A673 (cell line): ENCODE data around the gene TRIP11. TPM values are rescaled to one million over a fixed set of nuclear protein-coding genes. Genes with fewer than 3 reads are reported as not detected.

Source experiments
- BruUV-seq: library from RNA; stranded (reverse); fragments of 400-500 nt; replicated peaks from 2 replicates; lab custom pipeline; 2021; lab: Mats Ljungman, UMichigan
- CTCF ChIA-PET: fragments of 300-600 bp; sonication (Branson Sonifier 250); formaldehyde crosslinking; loops from one replicate; lab custom pipeline; 2022; ENCODE audit warnings: antibody characterized with exemption; lab: Charles Lee
- POLR2A ChIA-PET: fragments of 300-600 bp; sonication (Branson Sonifier 250); formaldehyde crosslinking; loops from one replicate; lab custom pipeline; 2022; ENCODE audit warnings: antibody characterized with exemption; ENCODE audit not compliant: low non-redundant PET; lab: Charles Lee
- DNase-seq: peaks from one replicate; pipeline ENCODE4 v3.0.0-alpha.2; 2015; ENCODE audit warnings: low spot score
- H3K27ac ChIP-seq: fragments of 200-600 bp; sonication (generic); 2 replicates; pipeline ENCODE4 v1.5.1; 2016; ENCODE audit warnings: mixed run types, low read depth, mild to moderate bottlenecking, mixed read lengths, antibody characterized with exemption, low read length; ENCODE audit not compliant: poor library complexity, severe bottlenecking
- H3K27me3 ChIP-seq: fragments of 200-600 bp; sonication (generic); replicated peaks from 2 replicates; pipeline ENCODE4 v1.6.1; 2017; ENCODE audit warnings: mixed run types, low read depth, mild to moderate bottlenecking, mixed read lengths, antibody characterized with exemption, low read length; ENCODE audit not compliant: insufficient read depth, poor library complexity
- H3K36me3 ChIP-seq: fragments of 200-600 bp; sonication (generic); 2 replicates; pipeline ENCODE4 v1.6.1; 2016; ENCODE audit warnings: mixed run types, mild to moderate bottlenecking, mixed read lengths, antibody characterized with exemption, low read length; ENCODE audit not compliant: insufficient read depth, poor library complexity, severe bottlenecking
- H3K4me1 ChIP-seq: fragments of 200-600 bp; sonication (generic); 2 replicates; pipeline ENCODE4 v1.6.1; 2017; ENCODE audit warnings: mixed run types, mild to moderate bottlenecking, mixed read lengths, antibody characterized with exemption, low read length; ENCODE audit not compliant: insufficient read depth, poor library complexity, severe bottlenecking
- H3K4me3 ChIP-seq: fragments of 200-600 bp; sonication (generic); 2 replicates; pipeline ENCODE4 v1.5.1; 2016; ENCODE audit warnings: low read depth, mixed run types, mild to moderate bottlenecking, mixed read lengths, low read length; ENCODE audit not compliant: poor library complexity, severe bottlenecking
- H3K9me3 ChIP-seq: fragments of 200-600 bp; sonication (generic); 2 replicates; pipeline ENCODE4 v1.6.1; 2016; ENCODE audit warnings: mixed run types, low read depth, mild to moderate bottlenecking, mixed read lengths, antibody characterized with exemption, low read length; ENCODE audit not compliant: poor library complexity, severe bottlenecking
- EZH2 ChIP-seq: fragments of 200-600 bp; sonication (generic); IDR thresholded peaks from 2 replicates; pipeline ENCODE4 v1.6.1; 2017; ENCODE audit warnings: borderline replicate concordance, low read depth, mild to moderate bottlenecking, mixed read lengths, antibody characterized with exemption, low read length; ENCODE audit not compliant: poor library complexity, severe bottlenecking
- intact Hi-C: fragments of 100-400 bp; cut with micrococcal nuclease; formaldehyde crosslinking; loops from one replicate; pipeline ENCODE4 v1.10.0; 2022; ENCODE audit not compliant: unreplicated experiment
- total RNA-seq: library from RNA; stranded (reverse); gene quantifications from 2 replicates; pipeline ENCODE4 v1.2.3, GENCODE V29; 2021
- TF ChIP-seq, protein P1 (sequence below): fragments of 300-800, 200-600 bp; sonication (generic); conservative IDR thresholded peaks from 2 replicates; pipeline ENCODE4 v1.5.1; 2017; ENCODE audit warnings: low read depth, mild to moderate bottlenecking, antibody characterized with exemption, low read length, moderate library complexity, mixed read lengths

Gene TRIP11
- total RNA-seq, 1 experiment from 2014 or later = 46.9 TPM

DNA sequence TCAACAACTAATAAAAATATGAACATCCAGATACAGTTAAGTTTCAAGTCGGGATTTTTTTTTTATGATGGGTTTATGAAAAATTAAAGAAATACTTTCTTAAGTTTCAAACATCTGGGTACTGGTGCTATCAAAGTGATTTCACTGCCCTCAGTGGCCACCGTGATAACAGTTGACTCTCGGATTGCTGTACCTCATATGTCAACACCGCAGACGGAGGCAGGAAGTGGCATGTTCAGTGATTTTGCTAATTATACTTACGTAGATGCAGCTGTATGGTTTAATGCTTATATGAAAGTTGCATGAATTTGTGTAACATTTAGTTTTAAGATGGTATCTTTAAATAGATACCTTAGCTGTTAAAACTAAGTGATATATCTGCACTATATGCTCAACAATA, 71.6 kb downstream of the TRIP11 start:
- no peaks in the 10 kb centered on the region for H3K27me3 ChIP-seq
- no peak overlapping the region for H3K4me3 ChIP-seq
- ChIA-PET CTCF (no interaction called here), POLR2A (no interaction called here)
- TF ChIP-seq, protein P1, sequence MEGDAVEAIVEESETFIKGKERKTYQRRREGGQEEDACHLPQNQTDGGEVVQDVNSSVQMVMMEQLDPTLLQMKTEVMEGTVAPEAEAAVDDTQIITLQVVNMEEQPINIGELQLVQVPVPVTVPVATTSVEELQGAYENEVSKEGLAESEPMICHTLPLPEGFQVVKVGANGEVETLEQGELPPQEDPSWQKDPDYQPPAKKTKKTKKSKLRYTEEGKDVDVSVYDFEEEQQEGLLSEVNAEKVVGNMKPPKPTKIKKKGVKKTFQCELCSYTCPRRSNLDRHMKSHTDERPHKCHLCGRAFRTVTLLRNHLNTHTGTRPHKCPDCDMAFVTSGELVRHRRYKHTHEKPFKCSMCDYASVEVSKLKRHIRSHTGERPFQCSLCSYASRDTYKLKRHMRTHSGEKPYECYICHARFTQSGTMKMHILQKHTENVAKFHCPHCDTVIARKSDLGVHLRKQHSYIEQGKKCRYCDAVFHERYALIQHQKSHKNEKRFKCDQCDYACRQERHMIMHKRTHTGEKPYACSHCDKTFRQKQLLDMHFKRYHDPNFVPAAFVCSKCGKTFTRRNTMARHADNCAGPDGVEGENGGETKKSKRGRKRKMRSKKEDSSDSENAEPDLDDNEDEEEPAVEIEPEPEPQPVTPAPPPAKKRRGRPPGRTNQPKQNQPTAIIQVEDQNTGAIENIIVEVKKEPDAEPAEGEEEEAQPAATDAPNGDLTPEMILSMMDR = no peak
- no peak for TF ChIP-seq EZH2
- H3K4me1 ChIP-seq = no peaks in the 10 kb centered on the region
- intact Hi-C loops = no loop called here
- no peak overlapping the region for H3K27ac ChIP-seq
- no peaks in the 10 kb centered on the region for H3K9me3 ChIP-seq
- DNase-seq = no peak
- peaks cover 26% of the 10 kb centered on the region for H3K36me3 ChIP-seq
- no TSS peak for BruUV-seq

DNA sequence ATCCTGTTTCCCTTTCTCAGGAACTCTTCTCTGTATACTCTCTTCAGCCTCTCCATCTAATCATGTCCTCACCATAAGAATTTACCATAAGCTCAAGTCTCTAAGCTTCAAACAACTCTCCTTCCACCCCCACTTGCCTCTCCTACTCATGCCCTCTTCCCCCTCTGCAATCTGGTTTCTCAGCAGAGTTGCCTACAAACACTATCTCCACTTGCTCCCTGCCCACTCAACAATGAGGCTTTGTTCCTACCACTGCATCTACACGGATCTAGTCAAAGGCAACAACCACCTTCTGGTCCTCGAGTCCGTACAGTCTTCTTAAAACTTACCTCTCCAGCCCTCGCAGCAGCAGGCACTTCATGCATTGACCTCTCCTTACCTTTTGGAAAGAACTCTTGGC, 75.1 kb downstream of the TRIP11 start:
- H3K27ac ChIP-seq = no peak overlapping the region
- no peaks in the 10 kb centered on the region for H3K9me3 ChIP-seq
- BruUV-seq = no TSS peak
- H3K4me1 ChIP-seq = no peaks in the 10 kb centered on the region
- no peak for DNase-seq
- H3K27me3 ChIP-seq = no peaks in the 10 kb centered on the region
- no peak overlapping the region for H3K4me3 ChIP-seq
- peaks cover 13% of the 10 kb centered on the region for H3K36me3 ChIP-seq
- TF ChIP-seq, protein P1 = no peak
- TF ChIP-seq EZH2 = no peak
- intact Hi-C loops = no loop called here
- ChIA-PET CTCF (no interaction called here), POLR2A (no interaction called here)

DNA sequence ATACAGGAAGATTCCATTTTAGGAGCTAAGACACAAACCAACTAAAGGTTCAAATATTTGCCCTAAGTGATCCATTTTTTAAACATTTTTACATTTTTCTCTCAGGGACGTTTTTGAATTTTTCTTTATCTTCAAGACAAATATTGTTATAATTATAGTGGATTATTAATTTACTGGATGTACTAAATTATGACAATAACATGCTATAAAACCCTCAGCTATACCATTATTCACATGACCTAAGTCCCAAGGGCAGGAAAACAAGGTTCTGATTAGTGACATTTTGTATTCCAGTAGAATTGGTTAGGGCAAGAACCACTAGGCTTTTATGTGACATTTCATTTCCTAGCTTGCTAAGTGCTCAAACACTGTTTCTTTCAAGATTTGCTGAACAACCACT, 75.8 kb downstream of the TRIP11 start:
- H3K4me3 ChIP-seq = no peak overlapping the region
- CTCF ChIA-PET = no interaction called here
- TF ChIP-seq, protein P1 = no peak
- no peak for TF ChIP-seq EZH2
- POLR2A ChIA-PET = no interaction called here
- no peak overlapping the region for H3K27ac ChIP-seq
- peaks cover 6% of the 10 kb centered on the region for H3K36me3 ChIP-seq
- no TSS peak for BruUV-seq
- no peaks in the 10 kb centered on the region for H3K27me3 ChIP-seq
- no peaks in the 10 kb centered on the region for H3K9me3 ChIP-seq
- no peak for DNase-seq
- no peaks in the 10 kb centered on the region for H3K4me1 ChIP-seq
- intact Hi-C loops = no loop called here
